ENCODE results near the gene HOXB1.
A peak's percentile ranks its signal among the peaks of the same experiment; 100 is the strongest.

HOXB1 gene

GRCh38 chr17:48542114-48542656 is 11.4 kb upstream of the HOXB1 start:
- no peak for ATAC-seq

GRCh38 chr17:48541577-48542113 is 10.8 kb upstream of the HOXB1 start:
- ATAC-seq: peak in 1 of 2 donors; percentile 39

GRCh38 chr17:48541036-48541576 is 10.3 kb upstream of the HOXB1 start:
- no peak for ATAC-seq

- ATAC-seq: no peak
These were observed 9.4 kb upstream of the HOXB1 start for GRCh38 chr17:48540213-48540612.

GRCh38 chr17:48539177-48539576 is 8.4 kb upstream of the HOXB1 start:
- no peak for ATAC-seq

GRCh38 chr17:48537316-48537715 is 6.5 kb upstream of the HOXB1 start:
- no peak for ATAC-seq

- ATAC-seq: peak in 1 of 2 donors; percentile 48
These were observed 5.2 kb upstream of the HOXB1 start for GRCh38 chr17:48535793-48536559.

- ATAC-seq: no peak
These were observed 1.4 kb upstream of the HOXB1 start for GRCh38 chr17:48532261-48532660.

- ATAC-seq: no peak
These were observed 464 bp downstream of the HOXB1 start for GRCh38 chr17:48530208-48530886.

- ATAC-seq: no peak
These were observed 1.2 kb downstream of the HOXB1 start for GRCh38 chr17:48529683-48530009.

GRCh38 chr17:48528936-48529682 is 1.7 kb downstream of the HOXB1 start:
- no peak for ATAC-seq

GRCh38 chr17:48528153-48528935 is 2.5 kb downstream of the HOXB1 start:
- no peak for ATAC-seq

- no peak for ATAC-seq
These were observed 3.3 kb downstream of the HOXB1 start for GRCh38 chr17:48527547-48527932.

GRCh38 chr17:48526608-48527546 is 3.9 kb downstream of the HOXB1 start:
- no peak for ATAC-seq

- no peak for ATAC-seq
These were observed 7.8 kb downstream of the HOXB1 start for GRCh38 chr17:48523010-48523409.

- no peak for ATAC-seq
These were observed 8.7 kb downstream of the HOXB1 start for GRCh38 chr17:48522031-48522653.

GRCh38 chr17:48520631-48521079 is 10.2 kb downstream of the HOXB1 start:
- ATAC-seq: no peak

- ATAC-seq: no peak
These were observed 11.4 kb downstream of the HOXB1 start for GRCh38 chr17:48519427-48519826.

- ATAC-seq: no peak
These were observed 13.3 kb downstream of the HOXB1 start for GRCh38 chr17:48517478-48517877.
